ENCODE results near the gene ARMC9. TPM values are rescaled to one million over a fixed set of nuclear protein-coding genes. Genes with fewer than 3 reads are reported as not detected.

ARMC9 gene
- total RNA-seq: 10 to 100 TPM in 7 of 8 experiments, 1 to 10 TPM in 1; 7.2 to 22.6 (median 18.3) TPM

GRCh38 chr2:231198291-231199173 is at the start of gene ARMC9:
Gene ARMC9 (plus strand): TSS chr2:231198631. CDS start chr2:231206239, 7,608 bp downstream.
- peak; percentile 78 to 97 (median 96) for ATAC-seq (replicated peaks in 6 of 8)
- 0 to 2% (median 0%) methylated on average over 1 to 29 of the region's 83 CpGs; no CpG with 5 or more reads in 3 of the 10 experiments for WGBS, 10 experiments
- in situ Hi-C loops (cut with MboI; ENCODE audit: low pct_unique_long_range_greater_than_20kb in 2 of 9, low sequenced_read_pairs in 9 of 9, unreplicated experiment in 9 of 9): loop anchor here in 1 of 9 experiments (10.0 kb wide), 1 partner anchor 94 kb away; no protein-coding TSS in a partner anchor
- peaks cover 10 to 11% of the 10 kb centered on the region in 2 donors for H3K4me1 ChIP-seq (replicated peaks in 1 of 2)
- peak within 1 kb of the TSS; percentile 63 to 92 (median 79) for H3K4me3 ChIP-seq
- H3K27ac ChIP-seq: peak within 1 kb of the TSS; percentile 53 to 56

- no peak for ATAC-seq (replicated peaks in 6 of 8)
- in situ Hi-C loops (cut with MboI; ENCODE audit: low pct_unique_long_range_greater_than_20kb in 2 of 9, low sequenced_read_pairs in 9 of 9, unreplicated experiment in 9 of 9): no loop called here
Observed at GRCh38 chr2:231152800-231153557, 45.5 kb upstream of the ARMC9 start.

GRCh38 chr2:231159306-231159705 is 39.1 kb upstream of the ARMC9 start:
- no peak overlapping the region for H3K27ac ChIP-seq
- no peak overlapping the region for H3K4me3 ChIP-seq
- no peaks in the 10 kb centered on the region for H3K4me1 ChIP-seq (replicated peaks in 1 of 2)
- in situ Hi-C loops (cut with MboI; ENCODE audit: low pct_unique_long_range_greater_than_20kb in 2 of 9, low sequenced_read_pairs in 9 of 9, unreplicated experiment in 9 of 9): no loop called here
- ATAC-seq (replicated peaks in 6 of 8): no peak

More at GRCh38 chr2:231152800-231153557, 45.5 kb upstream of the ARMC9 start:
- H3K27ac ChIP-seq: no peak overlapping the region
- WGBS, 10 experiments: 70 to 100% (median 98%) methylated on average over 3 to 8 of the region's 8 CpGs
- H3K4me3 ChIP-seq: no peak overlapping the region
- no peaks in the 10 kb centered on the region for H3K4me1 ChIP-seq (replicated peaks in 1 of 2)

GRCh38 chr2:231160701-231161100 is 37.7 kb upstream of the ARMC9 start:
- WGBS, 10 experiments: 80 to 100% (median 100%) methylated on average over 1 to 5 of the region's 5 CpGs; no CpG with 5 or more reads in 2 of the 10 experiments
- Histone ChIP-seq H3K27ac (no peak overlapping the region), H3K4me3 (no peak overlapping the region), H3K4me1 (replicated peaks in 1 of 2) (no peaks in the 10 kb centered on the region)
- no peak for ATAC-seq (replicated peaks in 6 of 8)
- in situ Hi-C loops (cut with MboI; ENCODE audit: low pct_unique_long_range_greater_than_20kb in 2 of 9, low sequenced_read_pairs in 9 of 9, unreplicated experiment in 9 of 9): no loop called here

GRCh38 chr2:231161252-231161839 is 37.1 kb upstream of the ARMC9 start:
- Histone ChIP-seq H3K27ac (no peak overlapping the region), H3K4me1 (replicated peaks in 1 of 2) (no peaks in the 10 kb centered on the region), H3K4me3 (no peak overlapping the region)
- WGBS, 10 experiments: 66 to 97% (median 85%) methylated on average over 4 to 7 of the region's 7 CpGs
- in situ Hi-C loops (cut with MboI; ENCODE audit: low pct_unique_long_range_greater_than_20kb in 2 of 9, low sequenced_read_pairs in 9 of 9, unreplicated experiment in 9 of 9): no loop called here
- no peak for ATAC-seq (replicated peaks in 6 of 8)

- in situ Hi-C loops (cut with MboI; ENCODE audit: low pct_unique_long_range_greater_than_20kb in 2 of 9, low sequenced_read_pairs in 9 of 9, unreplicated experiment in 9 of 9): no loop called here
- H3K4me1 ChIP-seq (replicated peaks in 1 of 2): no peaks in the 10 kb centered on the region
- no peak overlapping the region for H3K27ac ChIP-seq
- peak in 2 of 8 experiments; percentile 84 to 87 for ATAC-seq (replicated peaks in 6 of 8)
- H3K4me3 ChIP-seq: no peak overlapping the region
- WGBS, 10 experiments: 0 to 93% (median 81%) methylated on average over 1 to 2 of the region's 2 CpGs
Observed at GRCh38 chr2:231161877-231162329, 36.5 kb upstream of the ARMC9 start.

- no peaks in the 10 kb centered on the region for H3K4me1 ChIP-seq (replicated peaks in 1 of 2)
- no peak overlapping the region for H3K27ac ChIP-seq
- in situ Hi-C loops (cut with MboI; ENCODE audit: low pct_unique_long_range_greater_than_20kb in 2 of 9, low sequenced_read_pairs in 9 of 9, unreplicated experiment in 9 of 9): no loop called here
- no peak overlapping the region for H3K4me3 ChIP-seq
- 73 to 100% (median 93%) methylated on average over 2 to 3 of the region's 3 CpGs; no CpG with 5 or more reads in 3 of the 10 experiments for WGBS, 10 experiments
- ATAC-seq (replicated peaks in 6 of 8): no peak
Observed at GRCh38 chr2:231163011-231163410, 35.4 kb upstream of the ARMC9 start.

GRCh38 chr2:231163414-231164095 is 34.9 kb upstream of the ARMC9 start:
- no peak overlapping the region for H3K4me3 ChIP-seq
- H3K27ac ChIP-seq: no peak overlapping the region
- in situ Hi-C loops (cut with MboI; ENCODE audit: low pct_unique_long_range_greater_than_20kb in 2 of 9, low sequenced_read_pairs in 9 of 9, unreplicated experiment in 9 of 9): no loop called here
- H3K4me1 ChIP-seq (replicated peaks in 1 of 2): no peaks in the 10 kb centered on the region
- 37 to 100% (median 80%) methylated on average over 1 to 4 of the region's 4 CpGs for WGBS, 10 experiments
- no peak for ATAC-seq (replicated peaks in 6 of 8)

- Histone ChIP-seq H3K27ac (no peak overlapping the region), H3K4me3 (no peak overlapping the region), H3K4me1 (replicated peaks in 1 of 2) (no peaks in the 10 kb centered on the region)
- WGBS, 10 experiments: 79 to 100% (median 93%) methylated on average over 3 to 6 of the region's 6 CpGs; no CpG with 5 or more reads in 1 of the 10 experiments
- in situ Hi-C loops (cut with MboI; ENCODE audit: low pct_unique_long_range_greater_than_20kb in 2 of 9, low sequenced_read_pairs in 9 of 9, unreplicated experiment in 9 of 9): no loop called here
- no peak for ATAC-seq (replicated peaks in 6 of 8)
Observed at GRCh38 chr2:231167745-231168459, 30.5 kb upstream of the ARMC9 start.

GRCh38 chr2:231168460-231169139 is 29.8 kb upstream of the ARMC9 start:
- ATAC-seq (replicated peaks in 6 of 8): no peak
- Histone ChIP-seq H3K4me1 (replicated peaks in 1 of 2) (no peaks in the 10 kb centered on the region), H3K27ac (no peak overlapping the region), H3K4me3 (no peak overlapping the region)
- 23 to 100% (median 77%) methylated on average over 1 to 4 of the region's 4 CpGs for WGBS, 10 experiments
- in situ Hi-C loops (cut with MboI; ENCODE audit: low pct_unique_long_range_greater_than_20kb in 2 of 9, low sequenced_read_pairs in 9 of 9, unreplicated experiment in 9 of 9): no loop called here

- Histone ChIP-seq H3K4me1 (replicated peaks in 1 of 2) (no peaks in the 10 kb centered on the region), H3K27ac (no peak overlapping the region), H3K4me3 (no peak overlapping the region)
- 20 to 80% (median 61%) methylated on average over 1 to 3 of the region's 3 CpGs; no CpG with 5 or more reads in 6 of the 10 experiments for WGBS, 10 experiments
- ATAC-seq (replicated peaks in 6 of 8): peak in 4 of 8 experiments; percentile 25 to 84 (median 54)
- in situ Hi-C loops (cut with MboI; ENCODE audit: low pct_unique_long_range_greater_than_20kb in 2 of 9, low sequenced_read_pairs in 9 of 9, unreplicated experiment in 9 of 9): no loop called here
Observed at GRCh38 chr2:231169488-231169887, 28.9 kb upstream of the ARMC9 start.

All from motor neuron (in vitro differentiated cells).